ENCODE data around the gene RIPOR1. TPM values are rescaled to one million over a fixed set of nuclear protein-coding genes. Genes with fewer than 3 reads are reported as not detected.
"Not testable (repeated sequence)": the region's sequence is repeated elsewhere in the genome, so short reads cannot be mapped to it uniquely, and the experiment has no call there.

Gene RIPOR1
- total and polyA plus RNA-seq, 2 experiments from 2014 or later = 27.8 to 91.6 TPM

- Histone ChIP-seq H2AFZ (no peak overlapping the region), H3F3A (ENCODE audit: insufficient read depth) (peaks cover 9% of the 10 kb centered on the region; the same call in 1 of the 2 replicates), H3K9me3 (ENCODE audit: low read depth) (no peaks in the 10 kb centered on the region), H3K4me1 (ENCODE audit: insufficient read depth) (peaks cover 23% of the 10 kb centered on the region), H3K36me3 (ENCODE audit: low read depth) (no peaks in the 10 kb centered on the region), H3K4me2 (ENCODE audit: unreplicated experiment) (no peak overlapping the region), H3K79me2 (ENCODE audit: insufficient read depth) (peaks cover 91% of the 10 kb centered on the region), H4K20me1 (ENCODE audit: insufficient read depth) (no peaks in the 10 kb centered on the region; the same call in 1 of the 2 replicates), H3K4me3 (no peak overlapping the region), H3K9me2 (ENCODE audit: insufficient read depth) (no peaks in the 10 kb centered on the region), H3K27ac (no peak overlapping the region), H3K27me3 (replicated peaks; ENCODE audit: insufficient read depth) (no peaks in the 10 kb centered on the region), H3K9ac (no peak overlapping the region)
- in situ Hi-C loops (cut with MboI) = no loop called here
- TF ChIP-seq EZH2phosphoT487 (IDR thresholded peaks at IDR 0.05; ENCODE audit: insufficient read depth, low read depth) = no peak
- no peak for TF ChIP-seq EZH2 (IDR thresholded peaks at IDR 0.05; ENCODE audit: insufficient read depth, poor library complexity, severe bottlenecking)
- 68 to 70% methylated on average over 9 of the region's 9 CpGs for WGBS, 2 experiments (ENCODE audit: low coverage in 1 of 2, low lambda C conversion rate in 2 of 2, missing lambda C conversion rate in 2 of 2)
- DNase-seq = no peak
These were observed 4.5 kb downstream of the RIPOR1 start for GRCh38 chr16:67533024-67533560.

DNA sequence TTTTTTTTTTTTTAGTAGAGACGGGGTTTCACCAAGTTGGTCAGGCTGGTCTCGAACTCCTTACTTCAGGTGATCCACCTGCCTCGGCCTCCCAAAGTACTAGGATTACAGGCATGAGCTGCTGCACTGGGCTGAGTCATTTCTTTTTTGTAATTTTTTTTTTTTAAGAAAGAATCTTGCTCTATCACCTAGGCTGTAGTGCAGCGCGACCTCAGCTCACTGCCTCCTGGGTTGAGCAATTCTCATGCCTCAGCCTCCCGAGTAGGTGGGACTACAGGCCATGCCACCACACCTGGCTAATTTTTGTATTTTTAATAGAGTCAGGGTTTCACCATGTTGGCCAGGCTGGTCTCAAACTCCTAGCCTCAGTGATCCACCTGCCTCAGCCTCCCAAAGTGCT, 5.4 kb downstream of the RIPOR1 start:
- H3F3A ChIP-seq (ENCODE audit: insufficient read depth); H3K9me3 ChIP-seq (ENCODE audit: low read depth); H3K27me3 ChIP-seq (replicated peaks; ENCODE audit: insufficient read depth); H3K4me2 ChIP-seq (ENCODE audit: unreplicated experiment); in situ Hi-C loops (cut with MboI); H2AFZ ChIP-seq; H3K4me3 ChIP-seq; H3K36me3 ChIP-seq (ENCODE audit: low read depth); H4K20me1 ChIP-seq (ENCODE audit: insufficient read depth); H3K9me2 ChIP-seq (ENCODE audit: insufficient read depth); H3K9ac ChIP-seq; H3K27ac ChIP-seq; DNase-seq: not testable (repeated sequence)
- peaks cover 19% of the 10 kb centered on the region for H3K4me1 ChIP-seq (ENCODE audit: insufficient read depth)
- H3K79me2 ChIP-seq (ENCODE audit: insufficient read depth) = peaks cover 99% of the 10 kb centered on the region
- 92 to 93% methylated on average over 3 to 6 of the region's 6 CpGs for WGBS, 2 experiments (ENCODE audit: low coverage in 1 of 2, low lambda C conversion rate in 2 of 2, missing lambda C conversion rate in 2 of 2)

GRCh38 chr16:67534431-67534830, 5.8 kb downstream of the RIPOR1 start:
- no peak for DNase-seq
- H3K4me3 ChIP-seq = no peak overlapping the region

GRCh38 chr16:67535201-67535600, 6.6 kb downstream of the RIPOR1 start:
- Histone ChIP-seq H4K20me1 (ENCODE audit: insufficient read depth) (no peaks in the 10 kb centered on the region; the same call in 1 of the 2 replicates), H3K27ac (no peak overlapping the region), H3K9ac (no peak overlapping the region), H3K36me3 (ENCODE audit: low read depth) (no peaks in the 10 kb centered on the region), H3K9me2 (ENCODE audit: insufficient read depth) (no peaks in the 10 kb centered on the region), H3K79me2 (ENCODE audit: insufficient read depth) (peaks cover 94% of the 10 kb centered on the region), H3K4me2 (ENCODE audit: unreplicated experiment) (no peak overlapping the region), H3K4me1 (ENCODE audit: insufficient read depth) (peaks cover 19% of the 10 kb centered on the region), H3K9me3 (ENCODE audit: low read depth) (no peaks in the 10 kb centered on the region), H3F3A (ENCODE audit: insufficient read depth) (peaks cover 6% of the 10 kb centered on the region; the same call in 1 of the 2 replicates), H3K27me3 (replicated peaks; ENCODE audit: insufficient read depth) (no peaks in the 10 kb centered on the region), H2AFZ (no peak overlapping the region), H3K4me3 (no peak overlapping the region)
- 95 to 100% methylated on average over 2 of the region's 2 CpGs for WGBS, 2 experiments (ENCODE audit: low coverage in 1 of 2, low lambda C conversion rate in 2 of 2, missing lambda C conversion rate in 2 of 2)
- TF ChIP-seq EZH2phosphoT487 (IDR thresholded peaks at IDR 0.05; ENCODE audit: insufficient read depth, low read depth) = no peak
- TF ChIP-seq EZH2 (IDR thresholded peaks at IDR 0.05; ENCODE audit: insufficient read depth, poor library complexity, severe bottlenecking) = no peak
- DNase-seq = no peak
- in situ Hi-C loops (cut with MboI) = no loop called here

More at GRCh38 chr16:67534431-67534830, 5.8 kb downstream of the RIPOR1 start:
- in situ Hi-C loops (cut with MboI) = no loop called here
- no peaks in the 10 kb centered on the region for H3K9me3 ChIP-seq (ENCODE audit: low read depth)
- H3K4me1 ChIP-seq (ENCODE audit: insufficient read depth) = peaks cover 19% of the 10 kb centered on the region
- no peaks in the 10 kb centered on the region for H3K27me3 ChIP-seq (replicated peaks; ENCODE audit: insufficient read depth)
- no peak overlapping the region for H3K9ac ChIP-seq
- no peaks in the 10 kb centered on the region for H3K9me2 ChIP-seq (ENCODE audit: insufficient read depth)
- H3K27ac ChIP-seq = no peak overlapping the region
- no peak overlapping the region for H3K4me2 ChIP-seq (ENCODE audit: unreplicated experiment)
- no peaks in the 10 kb centered on the region; the same call in 1 of the 2 replicates for H4K20me1 ChIP-seq (ENCODE audit: insufficient read depth)
- peaks cover 9% of the 10 kb centered on the region; the same call in 1 of the 2 replicates for H3F3A ChIP-seq (ENCODE audit: insufficient read depth)
- H2AFZ ChIP-seq = no peak overlapping the region
- H3K79me2 ChIP-seq (ENCODE audit: insufficient read depth) = peaks cover 100% of the 10 kb centered on the region
- TF ChIP-seq EZH2 (IDR thresholded peaks at IDR 0.05; ENCODE audit: insufficient read depth, poor library complexity, severe bottlenecking) = no peak
- no peak for TF ChIP-seq EZH2phosphoT487 (IDR thresholded peaks at IDR 0.05; ENCODE audit: insufficient read depth, low read depth)
- H3K36me3 ChIP-seq (ENCODE audit: low read depth) = no peaks in the 10 kb centered on the region

- Histone ChIP-seq H3K27ac (peak overlapping the region; percentile 15; the same call in 1 of the 2 replicates), H3K9me3 (ENCODE audit: low read depth) (no peaks in the 10 kb centered on the region), H3K4me2 (ENCODE audit: unreplicated experiment) (peak overlapping the region; percentile 89), H3K9ac (peak overlapping the region; percentile 86), H3K4me1 (ENCODE audit: insufficient read depth) (0 out of 2 replicates have a peak, but pooled peaks cover 7% of the 10 kb centered on the region), H3F3A (ENCODE audit: insufficient read depth) (peaks cover 6% of the 10 kb centered on the region; the same call in 1 of the 2 replicates), H3K36me3 (ENCODE audit: low read depth) (peaks cover 6% of the 10 kb centered on the region), H4K20me1 (ENCODE audit: insufficient read depth) (no peaks in the 10 kb centered on the region; the same call in 1 of the 2 replicates), H3K9me2 (ENCODE audit: insufficient read depth) (no peaks in the 10 kb centered on the region), H3K79me2 (ENCODE audit: insufficient read depth) (peaks cover 77% of the 10 kb centered on the region), H3K4me3 (peak overlapping the region; percentile 75), H3K27me3 (replicated peaks; ENCODE audit: insufficient read depth) (no peaks in the 10 kb centered on the region), H2AFZ (no peak overlapping the region; the same call in 1 of the 2 replicates)
- peak; percentile 84 for DNase-seq
- WGBS, 2 experiments (ENCODE audit: low coverage in 1 of 2, low lambda C conversion rate in 2 of 2, missing lambda C conversion rate in 2 of 2) = 1 to 2% methylated on average over 13 to 32 of the region's 32 CpGs
- in situ Hi-C loops (cut with MboI) = no loop called here
- TF ChIP-seq EZH2phosphoT487 (IDR thresholded peaks at IDR 0.05; ENCODE audit: insufficient read depth, low read depth) (no peak), EZH2 (IDR thresholded peaks at IDR 0.05; ENCODE audit: insufficient read depth, poor library complexity, severe bottlenecking) (no peak)
These were observed 8.6 kb downstream of the RIPOR1 start for GRCh38 chr16:67537270-67537635.

All from GM23248 (cell line).